Measurements from ENCODE around the gene LRP3. TPM values are rescaled to one million over a fixed set of nuclear protein-coding genes. Genes with fewer than 3 reads are reported as not detected.

LRP3 gene
- total and polyA plus RNA-seq, 2 donors (not counting 1 experiment from before 2014, with no cell fraction given), result 0.10 TPM; not detected in 1

GRCh38 chr19:33197591-33198000 is 3.5 kb downstream of the LRP3 start:
- ATAC-seq (ENCODE audit: low read depth) (no peak), DNase-seq (no peak)
- Histone ChIP-seq H3K4me1 (ENCODE audit: control insufficient read depth in 2 of 2, insufficient read depth in 2 of 2, low read length in 2 of 2) (peaks cover 0 to 3% of the 10 kb centered on the region in 2 donors), H3K4me3 (ENCODE audit: control extremely low read depth in 1 of 5, extremely low read depth in 1 of 5, insufficient read depth in 1 of 5, low read depth in 2 of 5, low read length in 4 of 5) (no peak overlapping the region), H3K9me3 (ENCODE audit: control extremely low read depth in 1 of 3, control insufficient read depth in 2 of 3, insufficient read depth in 1 of 3, low read length in 2 of 3) (no peaks in the 10 kb centered on the region), H3K36me3 (replicated peaks in 1 of 2; ENCODE audit: control extremely low read depth in 1 of 2, control insufficient read depth in 1 of 2, extremely low read depth in 1 of 2, insufficient read depth in 2 of 2, low read length in 1 of 2) (no peaks in the 10 kb centered on the region), H4K20me1 (ENCODE audit: control insufficient read depth, insufficient read depth, low read length, poor library complexity, severe bottlenecking) (no peaks in the 10 kb centered on the region), H3K27ac (ENCODE audit: low read length in 2 of 2) (no peak overlapping the region), H3K79me2 (ENCODE audit: control insufficient read depth, insufficient read depth, low read length) (no peaks in the 10 kb centered on the region), H3K4me2 (replicated peaks; ENCODE audit: low read depth, low read length, poor library complexity, severe bottlenecking) (no peak overlapping the region), H2AFZ (ENCODE audit: insufficient read depth, low read depth, low read length, poor library complexity, severe bottlenecking) (no peak overlapping the region), H3K9ac (ENCODE audit: low read length) (no peak overlapping the region), H3K27me3 (replicated peaks in 1 of 4; ENCODE audit: control extremely low read depth in 1 of 4, control insufficient read depth in 3 of 4, insufficient read depth in 4 of 4, low read length in 3 of 4) (peaks cover 0 to 20% (median 0%) of the 10 kb centered on the region in 4 experiments)
- WGBS (ENCODE audit: insufficient coverage), result 79% methylated on average over 8 of the region's 11 CpGs
- Mint-ChIP-seq H3K9me3 (ENCODE audit: insufficient read depth) (no peaks in the 10 kb centered on the region), H3K4me3 (no peak overlapping the region), H3K27ac (no peak overlapping the region), H3K4me1 (no peaks in the 10 kb centered on the region), H3K27me3 (peaks cover 22% of the 10 kb centered on the region)
- no peak for TF ChIP-seq EZH2 (IDR thresholded peaks at IDR 0.05; ENCODE audit: borderline replicate concordance, insufficient read depth, low read depth, low read length, poor library complexity, severe bottlenecking)
- TF ChIP-seq, protein P1, sequence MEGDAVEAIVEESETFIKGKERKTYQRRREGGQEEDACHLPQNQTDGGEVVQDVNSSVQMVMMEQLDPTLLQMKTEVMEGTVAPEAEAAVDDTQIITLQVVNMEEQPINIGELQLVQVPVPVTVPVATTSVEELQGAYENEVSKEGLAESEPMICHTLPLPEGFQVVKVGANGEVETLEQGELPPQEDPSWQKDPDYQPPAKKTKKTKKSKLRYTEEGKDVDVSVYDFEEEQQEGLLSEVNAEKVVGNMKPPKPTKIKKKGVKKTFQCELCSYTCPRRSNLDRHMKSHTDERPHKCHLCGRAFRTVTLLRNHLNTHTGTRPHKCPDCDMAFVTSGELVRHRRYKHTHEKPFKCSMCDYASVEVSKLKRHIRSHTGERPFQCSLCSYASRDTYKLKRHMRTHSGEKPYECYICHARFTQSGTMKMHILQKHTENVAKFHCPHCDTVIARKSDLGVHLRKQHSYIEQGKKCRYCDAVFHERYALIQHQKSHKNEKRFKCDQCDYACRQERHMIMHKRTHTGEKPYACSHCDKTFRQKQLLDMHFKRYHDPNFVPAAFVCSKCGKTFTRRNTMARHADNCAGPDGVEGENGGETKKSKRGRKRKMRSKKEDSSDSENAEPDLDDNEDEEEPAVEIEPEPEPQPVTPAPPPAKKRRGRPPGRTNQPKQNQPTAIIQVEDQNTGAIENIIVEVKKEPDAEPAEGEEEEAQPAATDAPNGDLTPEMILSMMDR (IDR thresholded peaks at IDR 0.05), result no peak
- POLR2A ChIA-PET, result interaction anchor here (0.6 kb wide), 1 partner anchor 24 kb away, joined by 4 read pairs; no protein-coding TSS in a partner anchor
- intact Hi-C loops (cut with micrococcal nuclease), result no loop called here
- CTCF ChIA-PET, result interaction anchor here (1.2 kb wide), 1 partner anchor 13 kb away, joined by 3 read pairs; no protein-coding TSS in a partner anchor

- ATAC-seq (ENCODE audit: low read depth) (no peak), DNase-seq (no peak)
- no peak overlapping the region for H3K4me3 Mint-ChIP-seq
- Histone ChIP-seq H3K79me2 (ENCODE audit: control insufficient read depth, insufficient read depth, low read length) (no peaks in the 10 kb centered on the region), H3K4me3 (ENCODE audit: control extremely low read depth in 1 of 5, extremely low read depth in 1 of 5, insufficient read depth in 1 of 5, low read depth in 2 of 5, low read length in 4 of 5) (no peak overlapping the region), H3K4me2 (replicated peaks; ENCODE audit: low read depth, low read length, poor library complexity, severe bottlenecking) (no peak overlapping the region), H4K20me1 (ENCODE audit: control insufficient read depth, insufficient read depth, low read length, poor library complexity, severe bottlenecking) (no peaks in the 10 kb centered on the region), H3K27ac (ENCODE audit: low read length in 2 of 2) (no peak overlapping the region), H3K9ac (ENCODE audit: low read length) (no peak overlapping the region), H3K9me3 (ENCODE audit: control extremely low read depth in 1 of 3, control insufficient read depth in 2 of 3, insufficient read depth in 1 of 3, low read length in 2 of 3) (no peaks in the 10 kb centered on the region), H3K4me1 (ENCODE audit: control insufficient read depth in 2 of 2, insufficient read depth in 2 of 2, low read length in 2 of 2) (peaks cover 0 to 3% of the 10 kb centered on the region in 2 donors), H3K36me3 (replicated peaks in 1 of 2; ENCODE audit: control extremely low read depth in 1 of 2, control insufficient read depth in 1 of 2, extremely low read depth in 1 of 2, insufficient read depth in 2 of 2, low read length in 1 of 2) (no peaks in the 10 kb centered on the region), H2AFZ (ENCODE audit: insufficient read depth, low read depth, low read length, poor library complexity, severe bottlenecking) (no peak overlapping the region), H3K27me3 (replicated peaks in 1 of 4; ENCODE audit: control extremely low read depth in 1 of 4, control insufficient read depth in 3 of 4, insufficient read depth in 4 of 4, low read length in 3 of 4) (peaks cover 0 to 15% (median 0%) of the 10 kb centered on the region in 4 experiments)
- H3K9me3 Mint-ChIP-seq (ENCODE audit: insufficient read depth), result no peaks in the 10 kb centered on the region
- no peak overlapping the region for H3K27ac Mint-ChIP-seq
- POLR2A ChIA-PET, result interaction anchor here (0.6 kb wide), 1 partner anchor 23 kb away, joined by 4 read pairs; no protein-coding TSS in a partner anchor
- H3K4me1 Mint-ChIP-seq, result no peaks in the 10 kb centered on the region
- TF ChIP-seq, protein P1 (IDR thresholded peaks at IDR 0.05), result no peak
- no peak for TF ChIP-seq EZH2 (IDR thresholded peaks at IDR 0.05; ENCODE audit: borderline replicate concordance, insufficient read depth, low read depth, low read length, poor library complexity, severe bottlenecking)
- peaks cover 17% of the 10 kb centered on the region for H3K27me3 Mint-ChIP-seq
- CTCF ChIA-PET, result interaction anchor here (1.2 kb wide), 1 partner anchor 14 kb away, joined by 3 read pairs; no protein-coding TSS in a partner anchor
- intact Hi-C loops (cut with micrococcal nuclease), result no loop called here
- WGBS (ENCODE audit: insufficient coverage), result 92% methylated on average over 7 of the region's 7 CpGs
Measured at GRCh38 chr19:33198169-33198568, 4.0 kb downstream of the LRP3 start.

Measured in B cell (primary cell).